Keratinocyte (primary cell): ENCODE results near the gene PXN. TPM values are rescaled to one million over a fixed set of nuclear protein-coding genes. Genes with fewer than 3 reads are reported as not detected.

Experiments
- DNase-seq: peaks from one replicate; pipeline ENCODE4 v3.0.0-alpha.2; 2011; ENCODE audit warnings: low read depth, missing footprints, low spot score
- FAIRE-seq: peaks from 2 replicates; lab custom pipeline; 2011; peaks lifted over from hg19 to GRCh38; lab: Jason Lieb, UNC
- H2AFZ ChIP-seq: 2 replicates; pipeline ENCODE4 v1.6.0; 2012; ENCODE audit warnings: low read length, control low read depth, inconsistent platforms; ENCODE audit not compliant: control insufficient read depth
- H3K27ac ChIP-seq: 2 replicates; pipeline ENCODE4 v1.5.1; 2011; ENCODE audit warnings: low read length; ENCODE audit not compliant: control insufficient read depth, insufficient read depth
- H3K27me3 ChIP-seq: 3 replicates; pipeline ENCODE4 v1.6.0; 2011; ENCODE audit warnings: low read length; ENCODE audit not compliant: control insufficient read depth, insufficient read depth; ENCODE audit errors: extremely low read depth
- H3K36me3 ChIP-seq, 2 experiments: 2 replicates in 1 of 2; 3 replicates in 1 of 2; pipeline ENCODE4 v1.5.1; 2011; ENCODE audit warnings: low read length in 2 of 2, mild to moderate bottlenecking in 1 of 2; ENCODE audit not compliant: control insufficient read depth in 2 of 2, insufficient read depth in 2 of 2; ENCODE audit errors: extremely low read depth in 1 of 2
- H3K4me1 ChIP-seq: 3 replicates; pipeline ENCODE4 v1.5.1; 2011; ENCODE audit warnings: low read length; ENCODE audit not compliant: control insufficient read depth, insufficient read depth; ENCODE audit errors: extremely low read depth
- H3K4me2 ChIP-seq: 3 replicates; pipeline ENCODE4 v1.6.0; 2011; ENCODE audit warnings: low read depth, low read length; ENCODE audit not compliant: control insufficient read depth, insufficient read depth; ENCODE audit errors: extremely low read depth
- H3K4me3 ChIP-seq, 3 experiments: fragments of 200-600 bp in 1 of 3; sonication (generic) in 1 of 3; 2 replicates in 2 of 3; 3 replicates in 1 of 3; pipeline ENCODE4 v1.5.1; 2011 to 2016; ENCODE audit warnings: low read length in 3 of 3, mild to moderate bottlenecking in 3 of 3, control low read depth in 2 of 3, inconsistent platforms in 1 of 3, low read depth in 1 of 3, mixed read lengths in 1 of 3, mixed run types in 1 of 3, moderate library complexity in 1 of 3; ENCODE audit not compliant: control insufficient read depth in 2 of 3, insufficient read depth in 2 of 3; ENCODE audit errors: extremely low read depth in 1 of 3
- H3K79me2 ChIP-seq: 2 replicates; pipeline ENCODE4 v1.6.0; 2012; ENCODE audit warnings: low read length; ENCODE audit not compliant: control insufficient read depth, insufficient read depth
- H3K9ac ChIP-seq: 3 replicates; pipeline ENCODE4 v1.6.0; 2011; ENCODE audit warnings: low read length; ENCODE audit not compliant: control insufficient read depth, insufficient read depth; ENCODE audit errors: extremely low read depth
- H3K9me1 ChIP-seq: 3 replicates; pipeline ENCODE4 v1.6.0; 2011; ENCODE audit warnings: low read length; ENCODE audit not compliant: control insufficient read depth, insufficient read depth; ENCODE audit errors: extremely low read depth
- H3K9me3 ChIP-seq: 2 replicates; pipeline ENCODE4 v1.5.1; 2012; ENCODE audit warnings: low read depth, low read length; ENCODE audit not compliant: control insufficient read depth
- H4K20me1 ChIP-seq: 3 replicates; pipeline ENCODE4 v1.6.0; 2011; ENCODE audit warnings: low read length; ENCODE audit not compliant: control insufficient read depth, insufficient read depth; ENCODE audit errors: extremely low read depth
- EZH2 ChIP-seq: IDR thresholded peaks from one replicate; pipeline ENCODE4 v1.6.1; 2012; ENCODE audit warnings: inconsistent platforms, mild to moderate bottlenecking, low read length, moderate library complexity
- dilution Hi-C: fragments of 300-500 bp; cut with MboI; formaldehyde crosslinking; loops from one replicate; pipeline ENCODE4 v1.7.0; 2020; ENCODE audit warnings: low sequenced_read_pairs; ENCODE audit not compliant: extremely low pct_ligation_motif_present
- polyA plus RNA-seq, 5 experiments: library from polyadenylated mRNA; depleted of rRNA in 3 of 5; stranded (reverse) in 3 of 5; stranded (forward) in 1 of 5; unstranded in 1 of 5; fragments of >200 nt; gene quantifications; 1 replicate in 1 of 5; 2 replicates in 3 of 5; 3 replicates in 1 of 5; pipeline versions ENCODE4 v1.2.1 to v1.2.3, GENCODE V29; 2011 to 2012; ENCODE audit warnings: missing spikeins in 2 of 5, low read depth in 1 of 5, low replicate concordance in 1 of 5
- TF ChIP-seq, protein P1 (sequence below), 3 experiments: IDR thresholded peaks in 1 of 3; conservative IDR thresholded peaks in 1 of 3; optimal IDR thresholded peaks in 1 of 3; 2 replicates in 2 of 3; 3 replicates in 1 of 3; pipeline versions ENCODE3 to v1.5.1; 2011; ENCODE audit warnings: low read length in 3 of 3, mild to moderate bottlenecking in 3 of 3, moderate library complexity in 2 of 3, control low read depth in 1 of 3, inconsistent platforms in 1 of 3; ENCODE audit not compliant: insufficient read depth in 2 of 3; ENCODE audit errors: extremely low read depth in 1 of 3

PXN gene
- polyA plus RNA-seq, 1 donor (not counting 4 experiments of a cell fraction or from before 2014, with no cell fraction given) = 114 TPM

DNA sequence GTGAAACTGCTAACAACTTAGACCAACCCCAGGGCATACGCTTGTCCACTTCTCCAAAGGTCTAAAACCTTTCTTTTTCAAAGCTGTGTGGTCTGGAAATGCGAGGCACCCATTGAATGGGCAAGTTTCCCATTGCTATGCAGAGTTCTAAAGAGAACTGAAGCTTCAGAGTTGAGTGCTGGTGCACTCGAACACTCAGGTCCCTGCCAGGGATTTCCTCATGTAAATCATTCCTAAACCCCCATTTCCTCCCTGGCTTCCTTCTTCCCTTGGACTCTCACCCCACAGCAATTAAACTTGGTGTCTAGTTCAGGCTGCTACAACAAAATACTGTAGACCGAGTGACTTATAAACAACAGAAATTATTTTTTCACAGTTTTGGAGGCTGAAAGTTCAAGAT lies 2.2 kb upstream of the PXN start:
- H3K9me3 ChIP-seq = no peaks in the 10 kb centered on the region
- no peak overlapping the region for H2AFZ ChIP-seq
- dilution Hi-C loops = no loop called here
- peaks cover 11% of the 10 kb centered on the region for H3K4me1 ChIP-seq
- no peaks in the 10 kb centered on the region for H3K27me3 ChIP-seq
- no peaks in the 10 kb centered on the region for H4K20me1 ChIP-seq
- peaks cover 27% of the 10 kb centered on the region for H3K79me2 ChIP-seq
- no peak for TF ChIP-seq EZH2
- TF ChIP-seq, protein P1, sequence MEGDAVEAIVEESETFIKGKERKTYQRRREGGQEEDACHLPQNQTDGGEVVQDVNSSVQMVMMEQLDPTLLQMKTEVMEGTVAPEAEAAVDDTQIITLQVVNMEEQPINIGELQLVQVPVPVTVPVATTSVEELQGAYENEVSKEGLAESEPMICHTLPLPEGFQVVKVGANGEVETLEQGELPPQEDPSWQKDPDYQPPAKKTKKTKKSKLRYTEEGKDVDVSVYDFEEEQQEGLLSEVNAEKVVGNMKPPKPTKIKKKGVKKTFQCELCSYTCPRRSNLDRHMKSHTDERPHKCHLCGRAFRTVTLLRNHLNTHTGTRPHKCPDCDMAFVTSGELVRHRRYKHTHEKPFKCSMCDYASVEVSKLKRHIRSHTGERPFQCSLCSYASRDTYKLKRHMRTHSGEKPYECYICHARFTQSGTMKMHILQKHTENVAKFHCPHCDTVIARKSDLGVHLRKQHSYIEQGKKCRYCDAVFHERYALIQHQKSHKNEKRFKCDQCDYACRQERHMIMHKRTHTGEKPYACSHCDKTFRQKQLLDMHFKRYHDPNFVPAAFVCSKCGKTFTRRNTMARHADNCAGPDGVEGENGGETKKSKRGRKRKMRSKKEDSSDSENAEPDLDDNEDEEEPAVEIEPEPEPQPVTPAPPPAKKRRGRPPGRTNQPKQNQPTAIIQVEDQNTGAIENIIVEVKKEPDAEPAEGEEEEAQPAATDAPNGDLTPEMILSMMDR (optimal IDR thresholded peaks at IDR 0.05 in 1 of 3, IDR thresholded peaks at IDR 0.05 in 1 of 3, conservative IDR thresholded peaks at IDR 0.05 in 1 of 3; ENCODE audit: extremely low read depth in 1 of 3, insufficient read depth in 2 of 3, low read length in 3 of 3) = no peak
- H3K9ac ChIP-seq = no peak overlapping the region
- H3K4me2 ChIP-seq = no peak overlapping the region
- no peak for DNase-seq
- H3K27ac ChIP-seq = no peak overlapping the region
- FAIRE-seq = no peak
- H3K4me3 ChIP-seq = no peak overlapping the region
- H3K36me3 ChIP-seq = peaks cover 10 to 17% of the 10 kb centered on the region in 2 experiments
- H3K9me1 ChIP-seq = no peaks in the 10 kb centered on the region

DNA sequence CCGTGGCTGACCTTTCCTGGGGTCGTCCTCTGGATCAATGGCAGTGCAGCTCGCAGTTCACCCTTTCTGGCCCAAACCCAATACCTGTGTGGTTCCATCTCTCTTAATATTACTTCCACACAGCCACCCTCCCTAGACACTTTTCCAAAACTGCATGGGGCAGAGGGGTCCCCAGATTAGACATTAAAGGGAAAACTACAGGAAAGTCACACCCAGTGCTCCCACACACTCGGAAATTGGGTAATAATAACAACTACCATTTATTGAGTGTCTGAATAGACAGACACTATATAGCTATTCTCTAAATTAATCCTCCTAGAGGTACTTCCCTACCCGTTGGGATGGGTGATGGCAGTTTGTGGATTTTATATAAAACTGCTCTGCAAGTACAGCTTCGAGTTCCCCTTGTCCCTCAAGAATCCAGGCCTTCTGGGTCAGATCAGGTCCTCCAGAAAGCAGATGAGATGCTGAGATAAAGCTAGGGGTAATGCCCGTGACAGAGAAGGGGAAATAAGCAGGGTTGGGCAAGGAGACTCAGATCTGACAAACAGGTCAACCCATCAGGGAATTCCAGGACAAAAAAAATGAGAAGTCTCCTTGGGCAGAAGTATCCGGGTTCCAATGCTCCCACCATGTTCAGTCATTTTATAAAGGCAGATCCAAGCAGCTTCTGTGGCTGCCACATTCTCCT lies 795 bp upstream of the PXN start:
- DNase-seq = no peak
- Histone ChIP-seq H3K9me1 (peaks cover 2% of the 10 kb centered on the region), H3K36me3 (peaks cover 15 to 28% of the 10 kb centered on the region in 2 experiments), H2AFZ (no peak overlapping the region), H3K4me2 (peak overlapping the region; percentile 17), H3K9me3 (no peaks in the 10 kb centered on the region), H3K27me3 (no peaks in the 10 kb centered on the region), H3K9ac (no peak overlapping the region), H4K20me1 (no peaks in the 10 kb centered on the region), H3K27ac (no peak overlapping the region), H3K79me2 (peaks cover 39% of the 10 kb centered on the region), H3K4me1 (peaks cover 24% of the 10 kb centered on the region), H3K4me3 (no peak overlapping the region)
- FAIRE-seq = no peak
- dilution Hi-C loops = no loop called here
- TF ChIP-seq, protein P1 (optimal IDR thresholded peaks at IDR 0.05 in 1 of 3, IDR thresholded peaks at IDR 0.05 in 1 of 3, conservative IDR thresholded peaks at IDR 0.05 in 1 of 3; ENCODE audit: extremely low read depth in 1 of 3, insufficient read depth in 2 of 3, low read length in 3 of 3) = peak in 1 of 3 experiments; percentile 5
- TF ChIP-seq EZH2 = no peak
